Measurements from ENCODE around the gene PRND.
A peak's percentile ranks its signal among the peaks of the same experiment; 100 is the strongest.
"Not testable (repeated sequence)": the region's sequence is repeated elsewhere in the genome, so short reads cannot be mapped to it uniquely, and the experiment has no call there.

Gene PRND

DNA sequence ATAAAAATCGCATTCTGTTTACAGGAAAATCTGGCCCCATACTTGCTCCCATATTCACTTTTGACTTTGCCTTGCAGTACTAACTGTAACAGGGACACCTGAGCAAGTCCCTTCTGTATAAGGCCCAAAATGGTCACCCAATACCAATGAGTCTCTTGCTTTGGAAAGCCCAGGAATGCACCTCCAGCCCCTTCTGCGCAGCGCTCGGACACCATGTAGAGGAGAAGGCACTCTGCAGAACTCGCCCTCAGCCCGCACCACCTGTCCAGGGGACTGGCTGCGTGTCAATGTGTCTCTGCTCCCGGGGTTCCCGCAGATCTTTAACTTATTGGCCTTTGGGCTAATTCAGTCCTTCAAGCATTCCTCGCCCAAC is 746 bp upstream of the PRND start:
- DNase-seq (ENCODE audit: low read depth) = no peak
- H3K4me3 ChIP-seq (ENCODE audit: low read depth, low read length) = no peak overlapping the region
- TF ChIP-seq, protein P1, sequence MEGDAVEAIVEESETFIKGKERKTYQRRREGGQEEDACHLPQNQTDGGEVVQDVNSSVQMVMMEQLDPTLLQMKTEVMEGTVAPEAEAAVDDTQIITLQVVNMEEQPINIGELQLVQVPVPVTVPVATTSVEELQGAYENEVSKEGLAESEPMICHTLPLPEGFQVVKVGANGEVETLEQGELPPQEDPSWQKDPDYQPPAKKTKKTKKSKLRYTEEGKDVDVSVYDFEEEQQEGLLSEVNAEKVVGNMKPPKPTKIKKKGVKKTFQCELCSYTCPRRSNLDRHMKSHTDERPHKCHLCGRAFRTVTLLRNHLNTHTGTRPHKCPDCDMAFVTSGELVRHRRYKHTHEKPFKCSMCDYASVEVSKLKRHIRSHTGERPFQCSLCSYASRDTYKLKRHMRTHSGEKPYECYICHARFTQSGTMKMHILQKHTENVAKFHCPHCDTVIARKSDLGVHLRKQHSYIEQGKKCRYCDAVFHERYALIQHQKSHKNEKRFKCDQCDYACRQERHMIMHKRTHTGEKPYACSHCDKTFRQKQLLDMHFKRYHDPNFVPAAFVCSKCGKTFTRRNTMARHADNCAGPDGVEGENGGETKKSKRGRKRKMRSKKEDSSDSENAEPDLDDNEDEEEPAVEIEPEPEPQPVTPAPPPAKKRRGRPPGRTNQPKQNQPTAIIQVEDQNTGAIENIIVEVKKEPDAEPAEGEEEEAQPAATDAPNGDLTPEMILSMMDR (IDR thresholded peaks at IDR 0.05; ENCODE audit: low read depth, low read length, missing control alignments) = no peak
- in situ Hi-C loops (cut with HindIII; ENCODE audit: low sequenced_read_pairs) = no loop called here

- in situ Hi-C loops (cut with HindIII; ENCODE audit: low sequenced_read_pairs) = no loop called here
- H3K4me3 ChIP-seq (ENCODE audit: low read depth, low read length) = no peak overlapping the region
- no peak for DNase-seq (ENCODE audit: low read depth)
- TF ChIP-seq, protein P1 (IDR thresholded peaks at IDR 0.05; ENCODE audit: low read depth, low read length, missing control alignments) = no peak
These were observed 862 bp downstream of the PRND start for GRCh38 chr20:4722571-4722970.

- TF ChIP-seq, protein P1 (IDR thresholded peaks at IDR 0.05; ENCODE audit: low read depth, low read length, missing control alignments) = no peak
- in situ Hi-C loops (cut with HindIII; ENCODE audit: low sequenced_read_pairs) = no loop called here
- H3K4me3 ChIP-seq (ENCODE audit: low read depth, low read length) = no peak overlapping the region
- DNase-seq (ENCODE audit: low read depth) = no peak
These were observed 1.3 kb downstream of the PRND start for GRCh38 chr20:4722993-4723392.

DNA sequence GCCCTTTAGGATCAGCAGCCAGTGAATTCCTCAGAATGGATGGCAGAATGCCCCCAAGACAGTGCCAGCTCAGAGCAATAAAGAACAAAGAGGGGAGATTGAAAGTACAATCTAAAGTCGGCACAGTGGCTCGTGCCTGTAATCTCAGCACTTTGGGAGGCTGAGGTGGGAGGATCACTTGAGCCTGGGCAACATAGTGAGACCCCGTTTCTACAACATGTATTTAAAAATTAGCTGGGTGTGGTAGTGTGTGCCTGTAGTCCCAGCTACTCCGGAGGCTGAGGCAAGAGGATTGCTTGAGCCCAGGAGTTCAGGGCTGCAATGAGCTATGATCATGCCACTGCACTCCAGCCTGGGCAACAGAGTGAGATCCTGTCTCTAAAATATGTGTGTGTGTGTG is 1.8 kb downstream of the PRND start:
- DNase-seq (ENCODE audit: low read depth); in situ Hi-C loops (cut with HindIII; ENCODE audit: low sequenced_read_pairs); H3K4me3 ChIP-seq (ENCODE audit: low read depth, low read length): not testable (repeated sequence)

- no peak overlapping the region for H3K4me3 ChIP-seq (ENCODE audit: low read depth, low read length)
- DNase-seq (ENCODE audit: low read depth) = no peak
- in situ Hi-C loops (cut with HindIII; ENCODE audit: low sequenced_read_pairs) = no loop called here
- TF ChIP-seq, protein P1 (IDR thresholded peaks at IDR 0.05; ENCODE audit: low read depth, low read length, missing control alignments) = no peak
These were observed 3.0 kb downstream of the PRND start for GRCh38 chr20:4724459-4725262.

GRCh38 chr20:4725263-4725550 is 3.5 kb downstream of the PRND start:
- TF ChIP-seq, protein P1 (IDR thresholded peaks at IDR 0.05; ENCODE audit: low read depth, low read length, missing control alignments) = no peak
- in situ Hi-C loops (cut with HindIII; ENCODE audit: low sequenced_read_pairs) = no loop called here
- DNase-seq (ENCODE audit: low read depth) = no peak
- H3K4me3 ChIP-seq (ENCODE audit: low read depth, low read length) = no peak overlapping the region

DNA sequence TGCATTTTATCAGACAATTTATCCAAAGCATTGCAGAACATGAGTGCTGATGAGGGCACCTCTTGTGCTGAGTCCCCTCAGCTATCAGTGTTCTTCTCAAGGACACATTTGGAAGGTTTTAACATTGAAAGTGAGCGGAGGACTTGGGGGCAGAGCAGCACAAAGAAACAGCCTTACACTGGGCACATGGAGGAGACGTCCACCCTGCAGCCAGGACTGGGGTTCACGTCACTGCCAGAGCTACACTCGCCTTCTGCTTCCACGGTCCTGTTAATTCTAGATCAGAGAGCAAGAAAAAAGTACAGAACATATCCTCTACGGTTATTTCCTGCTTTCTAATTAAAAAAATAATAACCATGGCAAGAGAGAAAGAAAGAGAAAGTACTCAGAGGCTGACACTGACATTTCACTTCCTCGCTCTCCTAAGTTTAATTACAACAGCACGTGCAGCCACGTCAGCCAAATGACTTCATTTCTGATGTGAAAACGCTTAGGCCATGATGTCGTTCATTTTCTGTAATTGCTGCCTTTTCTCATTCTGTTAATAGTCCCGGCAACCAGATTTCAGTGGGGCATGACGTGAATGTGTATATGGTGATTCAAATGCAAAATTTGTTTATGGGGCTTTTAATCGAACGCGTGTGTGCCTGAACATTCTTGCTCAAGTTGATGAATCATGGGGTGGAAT is 5.1 kb downstream of the PRND start:
- TF ChIP-seq, protein P1 (IDR thresholded peaks at IDR 0.05; ENCODE audit: low read depth, low read length, missing control alignments) = no peak
- in situ Hi-C loops (cut with HindIII; ENCODE audit: low sequenced_read_pairs) = no loop called here
- peak; percentile 16 for DNase-seq (ENCODE audit: low read depth)
- no peak overlapping the region for H3K4me3 ChIP-seq (ENCODE audit: low read depth, low read length)
